ENCODE data around the gene GAL3ST1. TPM values are rescaled to one million over a fixed set of nuclear protein-coding genes. Genes with fewer than 3 reads are reported as not detected.
"Not testable (repeated sequence)": the region's sequence is repeated elsewhere in the genome, so short reads cannot be mapped to it uniquely, and the experiment has no call there.

GAL3ST1 gene
- total RNA-seq, 1 donor, result not detected

- H3K9me3 ChIP-seq (ENCODE audit: low read depth, low read length), result no peaks in the 10 kb centered on the region
- peaks cover 13% of the 10 kb centered on the region for H3K27me3 ChIP-seq (ENCODE audit: insufficient read depth, low read length)
- TF ChIP-seq CTCF (IDR thresholded peaks at IDR 0.05; ENCODE audit: extremely low read depth, low read depth, low read length), result no peak
- no peak overlapping the region for H3K4me3 ChIP-seq (ENCODE audit: insufficient read depth, low read length)
- no peaks in the 10 kb centered on the region for H3K4me1 ChIP-seq (ENCODE audit: insufficient read depth, low read length)
- H3K36me3 ChIP-seq (ENCODE audit: insufficient read depth, low read length), result no peaks in the 10 kb centered on the region
- no peak overlapping the region for H2AFZ ChIP-seq (ENCODE audit: low read length)
- DNase-seq (ENCODE audit: insufficient read length, low spot score, missing footprints), result no peak
- H3K4me2 ChIP-seq (ENCODE audit: insufficient read depth, low read length), result no peak overlapping the region
- no peak overlapping the region for H3K27ac ChIP-seq (ENCODE audit: low read depth, low read length)
- H4K20me1 ChIP-seq (ENCODE audit: insufficient read depth, low read length), result no peaks in the 10 kb centered on the region
- no peaks in the 10 kb centered on the region for H3K79me2 ChIP-seq (ENCODE audit: insufficient read depth, low read length)
Measured at GRCh38 chr22:30547188-30547587, 27.3 kb downstream of the GAL3ST1 start.

GRCh38 chr22:30546616-30547015 is 27.8 kb downstream of the GAL3ST1 start, which contains the start of gene SEC14L6:
TSS of gene SEC14L6 (minus strand) at chr22:30546741. CDS start at chr22:30546682, 59 bp downstream.
- no peaks in the 10 kb centered on the region for H3K36me3 ChIP-seq (ENCODE audit: insufficient read depth, low read length)
- H4K20me1 ChIP-seq (ENCODE audit: insufficient read depth, low read length), result no peaks in the 10 kb centered on the region
- no peak within 1 kb of the TSS for H3K27ac ChIP-seq (ENCODE audit: low read depth, low read length)
- H3K4me1 ChIP-seq (ENCODE audit: insufficient read depth, low read length), result peaks cover 3% of the 10 kb centered on the region
- no peaks in the 10 kb centered on the region for H3K79me2 ChIP-seq (ENCODE audit: insufficient read depth, low read length)
- no peak within 1 kb of the TSS for H3K4me2 ChIP-seq (ENCODE audit: insufficient read depth, low read length)
- no peak for DNase-seq (ENCODE audit: insufficient read length, low spot score, missing footprints)
- no peak within 1 kb of the TSS for H3K4me3 ChIP-seq (ENCODE audit: insufficient read depth, low read length)
- H2AFZ ChIP-seq (ENCODE audit: low read length), result no peak within 1 kb of the TSS
- no peaks in the 10 kb centered on the region for H3K9me3 ChIP-seq (ENCODE audit: low read depth, low read length)
- no peak for TF ChIP-seq CTCF (IDR thresholded peaks at IDR 0.05; ENCODE audit: extremely low read depth, low read depth, low read length)
- H3K27me3 ChIP-seq (ENCODE audit: insufficient read depth, low read length), result peaks cover 19% of the 10 kb centered on the region

- Histone ChIP-seq H4K20me1 (ENCODE audit: insufficient read depth, low read length) (no peaks in the 10 kb centered on the region), H3K27ac (ENCODE audit: low read depth, low read length) (no peak overlapping the region), H3K4me1 (ENCODE audit: insufficient read depth, low read length) (peaks cover 3% of the 10 kb centered on the region), H3K79me2 (ENCODE audit: insufficient read depth, low read length) (no peaks in the 10 kb centered on the region), H3K36me3 (ENCODE audit: insufficient read depth, low read length) (no peaks in the 10 kb centered on the region), H3K27me3 (ENCODE audit: insufficient read depth, low read length) (peaks cover 23% of the 10 kb centered on the region), H3K4me2 (ENCODE audit: insufficient read depth, low read length) (peak overlapping the region; percentile 45), H3K4me3 (ENCODE audit: insufficient read depth, low read length) (no peak overlapping the region), H3K9me3 (ENCODE audit: low read depth, low read length) (no peaks in the 10 kb centered on the region), H2AFZ (ENCODE audit: low read length) (no peak overlapping the region)
- no peak for TF ChIP-seq CTCF (IDR thresholded peaks at IDR 0.05; ENCODE audit: extremely low read depth, low read depth, low read length)
- DNase-seq (ENCODE audit: insufficient read length, low spot score, missing footprints), result no peak
Measured at GRCh38 chr22:30542811-30543188, 31.7 kb downstream of the GAL3ST1 start.

- H3K27ac ChIP-seq (ENCODE audit: low read depth, low read length), result no peak overlapping the region
- no peaks in the 10 kb centered on the region for H3K9me3 ChIP-seq (ENCODE audit: low read depth, low read length)
- no peak overlapping the region for H2AFZ ChIP-seq (ENCODE audit: low read length)
- no peak for DNase-seq (ENCODE audit: insufficient read length, low spot score, missing footprints)
- H3K27me3 ChIP-seq (ENCODE audit: insufficient read depth, low read length), result peaks cover 23% of the 10 kb centered on the region
- no peaks in the 10 kb centered on the region for H3K79me2 ChIP-seq (ENCODE audit: insufficient read depth, low read length)
- peak overlapping the region; percentile 45 for H3K4me2 ChIP-seq (ENCODE audit: insufficient read depth, low read length)
- H4K20me1 ChIP-seq (ENCODE audit: insufficient read depth, low read length), result no peaks in the 10 kb centered on the region
- H3K36me3 ChIP-seq (ENCODE audit: insufficient read depth, low read length), result no peaks in the 10 kb centered on the region
- peaks cover 3% of the 10 kb centered on the region for H3K4me1 ChIP-seq (ENCODE audit: insufficient read depth, low read length)
- peak overlapping the region; percentile 45 for H3K4me3 ChIP-seq (ENCODE audit: insufficient read depth, low read length)
- TF ChIP-seq CTCF (IDR thresholded peaks at IDR 0.05; ENCODE audit: extremely low read depth, low read depth, low read length), result no peak
Measured at GRCh38 chr22:30541961-30542810, 32.3 kb downstream of the GAL3ST1 start.

GRCh38 chr22:30541511-30541910 is 33.0 kb downstream of the GAL3ST1 start:
- not testable (repeated sequence) for H2AFZ ChIP-seq (ENCODE audit: low read length); H3K4me2 ChIP-seq (ENCODE audit: insufficient read depth, low read length)

More at GRCh38 chr22:30541511-30541910, 33.0 kb downstream of the GAL3ST1 start:
- peaks cover 23% of the 10 kb centered on the region for H3K27me3 ChIP-seq (ENCODE audit: insufficient read depth, low read length)
- H3K36me3 ChIP-seq (ENCODE audit: insufficient read depth, low read length); DNase-seq (ENCODE audit: insufficient read length, low spot score, missing footprints); H3K4me1 ChIP-seq (ENCODE audit: insufficient read depth, low read length); H3K27ac ChIP-seq (ENCODE audit: low read depth, low read length); H3K79me2 ChIP-seq (ENCODE audit: insufficient read depth, low read length); H4K20me1 ChIP-seq (ENCODE audit: insufficient read depth, low read length); H3K4me3 ChIP-seq (ENCODE audit: insufficient read depth, low read length); H3K9me3 ChIP-seq (ENCODE audit: low read depth, low read length): not testable (repeated sequence)

Data from osteoblast (primary cell).